ENCODE data around the gene SH3GL2. TPM values are rescaled to one million over a fixed set of nuclear protein-coding genes. Genes with fewer than 3 reads are reported as not detected.

Gene SH3GL2
- total RNA-seq, 4 donors from 2014 or later, result 0.17 TPM; not detected in 3

DNA sequence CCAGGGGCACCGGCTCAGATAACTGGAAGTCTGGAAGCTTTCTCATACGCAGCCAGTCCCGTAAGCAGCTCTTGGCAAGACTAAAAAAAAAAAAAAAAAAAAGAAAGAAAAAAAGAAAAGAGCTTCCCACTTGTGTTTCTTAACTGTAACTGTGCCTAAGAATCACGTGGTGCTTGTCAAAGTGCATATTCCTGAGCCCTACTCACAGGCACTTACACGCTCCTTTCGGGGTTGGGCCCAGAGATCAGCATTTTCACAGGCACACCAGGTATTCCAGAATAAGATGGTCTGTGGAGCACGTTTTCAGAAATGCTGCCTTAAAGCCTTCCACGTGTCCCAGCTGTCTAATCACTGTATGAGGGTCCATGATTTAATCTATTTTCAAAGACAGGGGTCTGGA lies 22.6 kb upstream of the SH3GL2 start:
- TF ChIP-seq, protein P1, sequence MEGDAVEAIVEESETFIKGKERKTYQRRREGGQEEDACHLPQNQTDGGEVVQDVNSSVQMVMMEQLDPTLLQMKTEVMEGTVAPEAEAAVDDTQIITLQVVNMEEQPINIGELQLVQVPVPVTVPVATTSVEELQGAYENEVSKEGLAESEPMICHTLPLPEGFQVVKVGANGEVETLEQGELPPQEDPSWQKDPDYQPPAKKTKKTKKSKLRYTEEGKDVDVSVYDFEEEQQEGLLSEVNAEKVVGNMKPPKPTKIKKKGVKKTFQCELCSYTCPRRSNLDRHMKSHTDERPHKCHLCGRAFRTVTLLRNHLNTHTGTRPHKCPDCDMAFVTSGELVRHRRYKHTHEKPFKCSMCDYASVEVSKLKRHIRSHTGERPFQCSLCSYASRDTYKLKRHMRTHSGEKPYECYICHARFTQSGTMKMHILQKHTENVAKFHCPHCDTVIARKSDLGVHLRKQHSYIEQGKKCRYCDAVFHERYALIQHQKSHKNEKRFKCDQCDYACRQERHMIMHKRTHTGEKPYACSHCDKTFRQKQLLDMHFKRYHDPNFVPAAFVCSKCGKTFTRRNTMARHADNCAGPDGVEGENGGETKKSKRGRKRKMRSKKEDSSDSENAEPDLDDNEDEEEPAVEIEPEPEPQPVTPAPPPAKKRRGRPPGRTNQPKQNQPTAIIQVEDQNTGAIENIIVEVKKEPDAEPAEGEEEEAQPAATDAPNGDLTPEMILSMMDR (IDR thresholded peaks at IDR 0.05; ENCODE audit: low read depth), result no peak

- TF ChIP-seq, protein P1 (IDR thresholded peaks at IDR 0.05; ENCODE audit: low read depth), result no peak
Measured at GRCh38 chr9:17556935-17557334, 21.9 kb upstream of the SH3GL2 start.

DNA sequence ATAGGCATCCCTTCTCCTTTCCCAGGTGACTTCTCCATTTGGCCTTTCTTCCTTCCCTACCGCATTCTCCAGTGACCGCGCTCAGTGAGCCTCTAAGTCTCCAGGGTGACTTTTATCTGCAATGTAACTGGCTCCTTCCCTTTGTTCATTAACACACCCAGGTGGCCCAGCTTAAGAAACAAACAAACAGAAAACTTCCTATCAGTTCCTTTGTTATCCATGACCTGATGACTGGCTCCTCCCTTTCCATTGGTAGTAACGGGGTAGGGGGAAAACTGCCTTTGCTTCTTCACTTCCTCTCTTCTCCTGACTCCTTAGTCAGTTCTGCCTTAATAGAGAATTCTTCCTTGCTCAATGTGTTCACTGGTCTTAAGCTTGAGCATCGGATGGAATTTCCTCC lies 7.0 kb upstream of the SH3GL2 start:
- TF ChIP-seq, protein P1 (IDR thresholded peaks at IDR 0.05; ENCODE audit: low read depth), result no peak

GRCh38 chr9:17574342-17574741 lies 4.5 kb upstream of the SH3GL2 start:
- TF ChIP-seq, protein P1 (IDR thresholded peaks at IDR 0.05; ENCODE audit: low read depth), result no peak

DNA sequence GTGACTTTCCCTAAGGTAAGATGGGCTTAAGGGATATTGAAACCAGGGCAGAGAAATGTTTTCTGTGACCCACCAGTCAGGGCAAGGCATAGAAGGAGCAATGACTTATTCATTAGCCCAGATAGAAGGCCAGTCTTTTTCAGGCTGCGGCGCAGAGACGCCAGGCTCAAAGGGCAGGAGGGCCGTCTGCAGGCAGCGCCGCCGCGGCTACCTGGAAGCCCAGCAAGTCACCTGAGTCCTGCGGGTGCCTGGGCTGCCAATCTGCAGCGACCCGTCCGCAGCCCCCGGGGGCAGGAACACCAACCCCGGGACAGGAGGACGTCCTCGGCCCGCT lies 322 bp upstream of the SH3GL2 start:
- TF ChIP-seq, protein P1 (IDR thresholded peaks at IDR 0.05; ENCODE audit: low read depth), result no peak

DNA sequence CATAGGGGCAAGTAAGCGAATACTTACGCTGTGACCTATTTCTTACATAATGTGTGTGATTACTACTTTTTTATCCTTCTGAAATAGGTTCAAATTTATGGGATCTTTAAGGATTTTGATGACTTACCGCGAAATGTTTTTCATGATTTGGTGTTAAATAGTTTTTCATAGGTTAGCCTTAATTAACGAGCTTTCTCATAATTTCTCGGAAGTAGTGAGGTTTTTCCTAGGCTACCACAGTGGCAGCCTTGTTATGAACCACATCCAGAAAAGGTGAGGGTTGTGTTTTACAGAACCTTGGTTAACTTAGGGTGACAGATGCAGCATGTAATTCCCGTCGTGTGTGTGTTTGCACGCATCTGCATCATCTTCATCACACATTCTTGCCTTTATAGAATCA lies 1.3 kb downstream of the SH3GL2 start:
- TF ChIP-seq, protein P1 (IDR thresholded peaks at IDR 0.05; ENCODE audit: low read depth), result no peak

- TF ChIP-seq, protein P1 (IDR thresholded peaks at IDR 0.05; ENCODE audit: low read depth), result no peak
Measured at GRCh38 chr9:17587113-17587512, 8.2 kb downstream of the SH3GL2 start.

All from subcutaneous adipose tissue (tissue), 4 donors.